ENCODE data around the gene G6PD.

GRCh38 chrX:154509455-154509854 is 37.2 kb downstream of the G6PD start:
- TF ChIP-seq EZH2 (IDR thresholded peaks at IDR 0.05; ENCODE audit: borderline replicate concordance, low read length) (no peak), CTCF (conservative IDR thresholded peaks at IDR 0.05 in 1 of 2, IDR thresholded peaks at IDR 0.05 in 1 of 2; ENCODE audit: extremely low read depth in 1 of 2, insufficient read depth in 1 of 2, low read depth in 1 of 2, low read length in 2 of 2) (no peak)

Measured in mammary epithelial cell (primary cell).